H9 (cell line): ENCODE measurements around the gene ERC2. TPM values are rescaled to one million over a fixed set of nuclear protein-coding genes. Genes with fewer than 3 reads are reported as not detected.

Source experiments
- DNase-seq: peaks from one replicate; pipeline ENCODE4 v3.0.0-alpha.2; 2017
- H2AFZ ChIP-seq: one replicate; pipeline ENCODE4 v1.6.1; 2013; ENCODE audit warnings: mild to moderate bottlenecking, low read length, control low read depth, moderate library complexity
- H2AK5ac ChIP-seq: 2 replicates; pipeline ENCODE4 v1.6.1; 2013; ENCODE audit warnings: low read length, control low read depth, mixed read lengths; ENCODE audit not compliant: insufficient read length
- H2BK120ac ChIP-seq: one replicate; pipeline ENCODE4 v1.6.1; 2013; ENCODE audit warnings: low read depth, mild to moderate bottlenecking, low read length, control low read depth, inconsistent platforms; ENCODE audit not compliant: poor library complexity, severe bottlenecking
- H2BK12ac ChIP-seq: 2 replicates; pipeline ENCODE4 v1.6.1; 2013; ENCODE audit warnings: low read length, control low read depth, mixed read lengths, low read depth; ENCODE audit not compliant: insufficient read length
- H2BK15ac ChIP-seq: 2 replicates; pipeline ENCODE4 v1.6.1; 2013; ENCODE audit warnings: low read depth, low read length, control low read depth
- H2BK20ac ChIP-seq: one replicate; pipeline ENCODE4 v1.6.1; 2013; ENCODE audit warnings: low read depth, mild to moderate bottlenecking, low read length, control low read depth, inconsistent platforms; ENCODE audit not compliant: poor library complexity, severe bottlenecking
- H2BK5ac ChIP-seq: 2 replicates; pipeline ENCODE4 v1.6.1; 2013; ENCODE audit warnings: low read length, control low read depth, mixed read lengths; ENCODE audit not compliant: insufficient read length
- H3K14ac ChIP-seq: 2 replicates; pipeline ENCODE4 v1.6.1; 2013; ENCODE audit warnings: low read length, control low read depth; ENCODE audit not compliant: insufficient read depth
- H3K18ac ChIP-seq: 2 replicates; pipeline ENCODE4 v1.6.1; 2013; ENCODE audit warnings: low read depth, mild to moderate bottlenecking, mixed read lengths, low read length, control low read depth; ENCODE audit not compliant: insufficient read length
- H3K23ac ChIP-seq: 2 replicates; pipeline ENCODE4 v1.6.1; 2013; ENCODE audit warnings: low read length, control low read depth, mixed read lengths, low read depth; ENCODE audit not compliant: insufficient read length
- H3K23me2 ChIP-seq: 2 replicates; pipeline ENCODE4 v1.6.1; 2013; ENCODE audit warnings: low read depth, mild to moderate bottlenecking, mixed read lengths, low read length, control low read depth; ENCODE audit not compliant: insufficient read length, poor library complexity, severe bottlenecking
- H3K27ac ChIP-seq: 2 replicates; pipeline ENCODE4 v1.5.1; 2013; ENCODE audit warnings: low read length, control low read depth, mixed read lengths, low read depth; ENCODE audit not compliant: insufficient read length
- H3K27me3 ChIP-seq: 2 replicates; pipeline ENCODE4 v1.6.1; 2013; ENCODE audit warnings: low read length, control low read depth, inconsistent platforms; ENCODE audit not compliant: insufficient read depth
- H3K4ac ChIP-seq: 2 replicates; pipeline ENCODE4 v1.6.1; 2013; ENCODE audit warnings: low read depth, mild to moderate bottlenecking, control low read depth, inconsistent platforms, low read length, moderate library complexity
- H3K4me1 ChIP-seq: 2 replicates; pipeline ENCODE4 v1.6.1; 2013; ENCODE audit warnings: low read length, control low read depth, inconsistent platforms; ENCODE audit not compliant: insufficient read depth
- H3K4me2 ChIP-seq: 2 replicates; pipeline ENCODE4 v1.6.1; 2013; ENCODE audit warnings: low read length, control low read depth, mixed read lengths; ENCODE audit not compliant: insufficient read length, insufficient read depth
- H3K56ac ChIP-seq: 2 replicates; pipeline ENCODE4 v1.6.1; 2013; ENCODE audit warnings: low read depth, mild to moderate bottlenecking, mixed read lengths, low read length, control low read depth; ENCODE audit not compliant: insufficient read length
- H3K79me1 ChIP-seq: 2 replicates; pipeline ENCODE4 v1.6.1; 2013; ENCODE audit warnings: low read depth, mild to moderate bottlenecking, moderate library complexity, low read length, control low read depth, inconsistent platforms; ENCODE audit not compliant: insufficient read depth, poor library complexity, severe bottlenecking
- H3K79me2 ChIP-seq: 2 replicates; pipeline ENCODE4 v1.6.1; 2013; ENCODE audit warnings: low read length, control low read depth, inconsistent platforms; ENCODE audit not compliant: insufficient read depth
- H3K9ac ChIP-seq: 2 replicates; pipeline ENCODE4 v1.6.1; 2013; ENCODE audit warnings: low read length, control low read depth, mixed read lengths; ENCODE audit not compliant: insufficient read length; ENCODE audit errors: extremely low read depth
- H3K9me3 ChIP-seq: one replicate; pipeline ENCODE4 v1.6.1; 2013; ENCODE audit warnings: low read depth, low read length, inconsistent platforms; ENCODE audit not compliant: control insufficient read depth
- H3T11ph ChIP-seq: one replicate; pipeline ENCODE4 v1.6.1; 2013; ENCODE audit warnings: mild to moderate bottlenecking, low read length, control low read depth, inconsistent platforms
- H4K20me1 ChIP-seq: one replicate; pipeline ENCODE4 v1.6.1; 2013; ENCODE audit not compliant: control insufficient read depth, insufficient read length, insufficient read depth
- H4K5ac ChIP-seq: 2 replicates; pipeline ENCODE4 v1.6.1; 2013; ENCODE audit warnings: low read depth, mild to moderate bottlenecking, mixed read lengths, low read length, control low read depth; ENCODE audit not compliant: insufficient read length
- H4K8ac ChIP-seq: replicated peaks from 2 replicates; pipeline ENCODE4 v1.6.1; 2013; ENCODE audit warnings: low read length, control low read depth, mixed read lengths, low read depth; ENCODE audit not compliant: insufficient read length
- H4K91ac ChIP-seq: 2 replicates; pipeline ENCODE4 v1.6.1; 2013; ENCODE audit warnings: low read depth, mild to moderate bottlenecking, moderate library complexity, mixed read lengths, low read length, control low read depth; ENCODE audit not compliant: insufficient read length
- H3K27ac Mint-ChIP-seq, 3 experiments: 2 replicates in 2 of 3; 3 replicates in 1 of 3; pipeline ENCODE4 v1.8.0; 2020 to 2021; ENCODE audit warnings: mixed read lengths in 3 of 3, mild to moderate bottlenecking in 1 of 3, moderate library complexity in 1 of 3
- H3K27me3 Mint-ChIP-seq: 2 replicates; pipeline ENCODE4 v1.8.0; 2021; ENCODE audit warnings: low read depth, mild to moderate bottlenecking, moderate library complexity, mixed read lengths
- H3K36me3 Mint-ChIP-seq, 3 experiments: 2 replicates in 2 of 3; 3 replicates in 1 of 3; pipeline ENCODE4 v1.8.0; 2020 to 2021; ENCODE audit warnings: low read depth in 3 of 3, mixed read lengths in 3 of 3; ENCODE audit not compliant: insufficient read depth in 1 of 3
- H3K4me1 Mint-ChIP-seq, 2 experiments: 2 replicates each; pipeline ENCODE4 v1.8.0; 2020; ENCODE audit warnings: mixed read lengths in 2 of 2
- H3K4me3 Mint-ChIP-seq, 2 experiments: 2 replicates in 1 of 2; 3 replicates in 1 of 2; pipeline ENCODE4 v1.8.0; 2020 to 2021; ENCODE audit warnings: mild to moderate bottlenecking in 2 of 2, mixed read lengths in 2 of 2, moderate library complexity in 1 of 2
- H3K9me3 Mint-ChIP-seq, 2 experiments: 2 replicates in 1 of 2; 3 replicates in 1 of 2; pipeline ENCODE4 v1.8.0; 2020; ENCODE audit warnings: mild to moderate bottlenecking in 2 of 2, mixed read lengths in 2 of 2, moderate library complexity in 1 of 2
- WGBS: extraction: QIAGEN DNeasy Blood & Tissue Kit; methylation state at CpG from one replicate; pipeline ENCODE4 v1.1.7; 2013; ENCODE audit warnings: missing lambda C conversion rate, low lambda C conversion rate, mixed read lengths; ENCODE audit not compliant: insufficient read length; ENCODE audit errors: extremely low coverage; 5-methylcytosine and 5-hydroxymethylcytosine counted together
- total RNA-seq: library from RNA; stranded (reverse); gene quantifications from 2 replicates; pipeline ENCODE4 v1.2.1, GENCODE V29; 2021
- TF ChIP-seq, protein P1 (sequence below): fragments of 200-600 bp; sonication (generic); conservative IDR thresholded peaks from 3 replicates; pipeline ENCODE4 v1.8.0; 2021; ENCODE audit warnings: antibody characterized with exemption, mild to moderate bottlenecking

ERC2 gene
- total RNA-seq, 1 experiment from 2014 or later, result 15.4 TPM

DNA sequence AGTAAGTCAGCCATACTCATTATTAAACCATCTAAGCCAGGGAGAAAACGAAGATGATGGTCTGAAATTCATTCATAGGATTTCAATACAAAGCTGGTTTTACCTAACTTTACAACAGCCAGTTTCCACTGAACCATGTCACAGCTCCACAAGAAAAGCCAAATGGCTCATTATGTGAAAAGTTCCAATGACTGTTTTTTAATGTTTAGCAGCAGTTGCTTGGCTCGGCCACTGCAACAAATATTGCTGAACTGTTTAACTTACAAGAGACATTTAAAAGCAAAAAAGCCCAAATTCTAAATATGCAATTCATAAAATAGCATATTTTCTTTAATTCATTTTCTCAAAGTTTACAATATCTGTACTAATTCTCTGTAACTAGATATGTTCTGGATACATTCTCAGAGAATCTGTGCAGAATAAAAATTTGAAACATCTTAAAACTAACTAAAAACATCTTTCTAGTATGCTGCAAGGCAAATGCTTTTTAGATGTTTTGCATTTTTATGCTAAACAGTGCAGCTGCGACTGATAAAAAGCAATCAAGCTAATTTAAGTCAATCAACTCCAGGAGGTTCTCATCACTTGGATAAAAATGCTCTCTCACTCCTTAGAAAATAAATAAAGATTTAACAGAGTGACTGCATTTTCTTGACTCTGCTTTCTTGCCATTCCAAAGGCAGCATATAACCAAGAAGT, 356.5 kb downstream of the ERC2 start:
- peaks cover 3 to 16% (median 12%) of the 10 kb centered on the region in 3 experiments; a peak in 5 of 7 replicates for H3K36me3 Mint-ChIP-seq
- H3K4me1 Mint-ChIP-seq, result peaks cover 56 to 59% of the 10 kb centered on the region in 2 experiments
- H2BK5ac ChIP-seq, result no peak overlapping the region
- H3K27ac ChIP-seq, result no peak overlapping the region
- H2BK20ac ChIP-seq, result no peak overlapping the region
- H3K4me3 Mint-ChIP-seq, result no peak overlapping the region
- no peak overlapping the region for H3K4me2 ChIP-seq
- DNase-seq, result no peak
- no peak overlapping the region for H4K8ac ChIP-seq
- no peaks in the 10 kb centered on the region for H3K27me3 ChIP-seq
- no peaks in the 10 kb centered on the region for H3K79me2 ChIP-seq
- H2BK120ac ChIP-seq, result no peak overlapping the region
- H3K23ac ChIP-seq, result no peak overlapping the region
- TF ChIP-seq, protein P1, sequence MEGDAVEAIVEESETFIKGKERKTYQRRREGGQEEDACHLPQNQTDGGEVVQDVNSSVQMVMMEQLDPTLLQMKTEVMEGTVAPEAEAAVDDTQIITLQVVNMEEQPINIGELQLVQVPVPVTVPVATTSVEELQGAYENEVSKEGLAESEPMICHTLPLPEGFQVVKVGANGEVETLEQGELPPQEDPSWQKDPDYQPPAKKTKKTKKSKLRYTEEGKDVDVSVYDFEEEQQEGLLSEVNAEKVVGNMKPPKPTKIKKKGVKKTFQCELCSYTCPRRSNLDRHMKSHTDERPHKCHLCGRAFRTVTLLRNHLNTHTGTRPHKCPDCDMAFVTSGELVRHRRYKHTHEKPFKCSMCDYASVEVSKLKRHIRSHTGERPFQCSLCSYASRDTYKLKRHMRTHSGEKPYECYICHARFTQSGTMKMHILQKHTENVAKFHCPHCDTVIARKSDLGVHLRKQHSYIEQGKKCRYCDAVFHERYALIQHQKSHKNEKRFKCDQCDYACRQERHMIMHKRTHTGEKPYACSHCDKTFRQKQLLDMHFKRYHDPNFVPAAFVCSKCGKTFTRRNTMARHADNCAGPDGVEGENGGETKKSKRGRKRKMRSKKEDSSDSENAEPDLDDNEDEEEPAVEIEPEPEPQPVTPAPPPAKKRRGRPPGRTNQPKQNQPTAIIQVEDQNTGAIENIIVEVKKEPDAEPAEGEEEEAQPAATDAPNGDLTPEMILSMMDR, result no peak
- H3K79me1 ChIP-seq, result no peaks in the 10 kb centered on the region
- no peak overlapping the region for H3K18ac ChIP-seq
- H3K56ac ChIP-seq, result no peak overlapping the region
- H3K9me3 ChIP-seq, result no peaks in the 10 kb centered on the region
- no peak overlapping the region for H3K9ac ChIP-seq
- H2BK15ac ChIP-seq, result no peak overlapping the region
- no peaks in the 10 kb centered on the region for H3K27me3 Mint-ChIP-seq
- no peak overlapping the region for H4K5ac ChIP-seq
- H3K27ac Mint-ChIP-seq, result peak overlapping the region in 2 of 3 experiments; percentile 31 to 95; a peak in 3 of 7 replicates
- no peak overlapping the region for H3T11ph ChIP-seq
- no peak overlapping the region for H2BK12ac ChIP-seq
- no peak overlapping the region for H3K4ac ChIP-seq
- no peak overlapping the region for H2AK5ac ChIP-seq
- no peak overlapping the region for H4K91ac ChIP-seq
- H2AFZ ChIP-seq, result no peak overlapping the region
- H3K14ac ChIP-seq, result no peak overlapping the region
- H3K4me1 ChIP-seq, result peaks cover 14% of the 10 kb centered on the region; the same call in 1 of the 2 replicates
- no CpG with 5 or more reads among the region's 3 CpGs for WGBS
- peaks cover 0 to 12% of the 10 kb centered on the region in 2 experiments; a peak in 3 of 5 replicates for H3K9me3 Mint-ChIP-seq
- H3K23me2 ChIP-seq, result no peaks in the 10 kb centered on the region
- H4K20me1 ChIP-seq, result no peaks in the 10 kb centered on the region
